ENCODE results near the gene PRRX1. TPM values are rescaled to one million over a fixed set of nuclear protein-coding genes. Genes with fewer than 3 reads are reported as not detected.

The PRRX1 gene
- total RNA-seq, 1 experiment from 2014 or later: 0.10 TPM

- no peak for DNase-seq (ENCODE audit: low spot score)
These were observed 1.1 kb downstream of the PRRX1 start for GRCh38 chr1:170664828-170665612.

GRCh38 chr1:170665629-170666028 lies 1.7 kb downstream of the PRRX1 start:
- DNase-seq (ENCODE audit: low spot score): no peak

- no peak for DNase-seq (ENCODE audit: low spot score)
These were observed 2.8 kb downstream of the PRRX1 start for GRCh38 chr1:170666541-170667254.

GRCh38 chr1:170668209-170669106 lies 4.5 kb downstream of the PRRX1 start:
- DNase-seq (ENCODE audit: low spot score): no peak

GRCh38 chr1:170669107-170669445 lies 5.1 kb downstream of the PRRX1 start:
- no peak for DNase-seq (ENCODE audit: low spot score)

GRCh38 chr1:170669586-170670530 lies 5.9 kb downstream of the PRRX1 start:
- DNase-seq (ENCODE audit: low spot score): no peak

- DNase-seq (ENCODE audit: low spot score): no peak
These were observed 7.1 kb downstream of the PRRX1 start for GRCh38 chr1:170670802-170671628.

- DNase-seq (ENCODE audit: low spot score): no peak
These were observed 7.7 kb downstream of the PRRX1 start for GRCh38 chr1:170671629-170671963.

- DNase-seq (ENCODE audit: low spot score): no peak
These were observed 8.4 kb downstream of the PRRX1 start for GRCh38 chr1:170672316-170672715.

- no peak for DNase-seq (ENCODE audit: low spot score)
These were observed 10.3 kb downstream of the PRRX1 start for GRCh38 chr1:170674239-170674638.

- no peak for DNase-seq (ENCODE audit: low spot score)
These were observed 11.1 kb downstream of the PRRX1 start for GRCh38 chr1:170674986-170675385.

GRCh38 chr1:170675865-170676264 lies 11.9 kb downstream of the PRRX1 start:
- no peak for DNase-seq (ENCODE audit: low spot score)

GRCh38 chr1:170676628-170677027 lies 12.7 kb downstream of the PRRX1 start:
- no peak for DNase-seq (ENCODE audit: low spot score)

GRCh38 chr1:170678027-170678600 lies 14.2 kb downstream of the PRRX1 start:
- DNase-seq (ENCODE audit: low spot score): no peak

- no peak for DNase-seq (ENCODE audit: low spot score)
These were observed 16.5 kb downstream of the PRRX1 start for GRCh38 chr1:170680428-170680827.

- DNase-seq (ENCODE audit: low spot score): no peak
These were observed 18.2 kb downstream of the PRRX1 start for GRCh38 chr1:170682169-170682568.

GRCh38 chr1:170682809-170683208 lies 18.9 kb downstream of the PRRX1 start:
- no peak for DNase-seq (ENCODE audit: low spot score)

GRCh38 chr1:170685166-170685565 lies 21.2 kb downstream of the PRRX1 start:
- no peak for DNase-seq (ENCODE audit: low spot score)

GRCh38 chr1:170686291-170686690 lies 22.4 kb downstream of the PRRX1 start:
- no peak for DNase-seq (ENCODE audit: low spot score)

- DNase-seq (ENCODE audit: low spot score): no peak
These were observed 23.7 kb downstream of the PRRX1 start for GRCh38 chr1:170687621-170688020.

All from H4 (cell line).